Body of pancreas (tissue), 4 donors: ENCODE data around the gene AKAP6. TPM values are rescaled to one million over a fixed set of nuclear protein-coding genes. Genes with fewer than 3 reads are reported as not detected.

ENCODE experiments used
- ATAC-seq: fragments of 150-250 bp; one replicate; pipeline ENCODE4 v1.9.1; 2016
- DNase-seq, 4 donors: peaks; one replicate each; pipeline ENCODE4 v3.0.0-alpha.2; 2019
- H3K27ac ChIP-seq, 4 donors: fragments of 200-600 bp; sonication (generic); 1 replicate in 3 of 4; 2 replicates in 1 of 4; pipeline versions ENCODE4 v1.5.1 to v1.6.1; 2016 to 2019; ENCODE audit warnings: mild to moderate bottlenecking in 1 of 4, mixed read lengths in 1 of 4, moderate library complexity in 1 of 4
- H3K27me3 ChIP-seq, 2 donors: fragments of 200-600 bp; sonication (generic); one replicate each; pipeline ENCODE4 v1.6.0; 2016; ENCODE audit warnings: mild to moderate bottlenecking in 1 of 2
- H3K36me3 ChIP-seq, 2 donors: fragments of 200-600 bp; sonication (generic); replicated peaks in 1 of 2; 2 replicates each; pipeline ENCODE4 v1.5.1; 2016; ENCODE audit warnings: low read depth in 2 of 2; ENCODE audit not compliant: insufficient read depth in 1 of 2
- H3K4me1 ChIP-seq: fragments of 200-600 bp; sonication (generic); one replicate; pipeline ENCODE4 v1.6.0; 2016
- H3K4me3 ChIP-seq, 2 donors: fragments of 200-600 bp; sonication (generic); 1 replicate in 1 of 2; 2 replicates in 1 of 2; pipeline ENCODE4 v1.5.1; 2016 to 2019
- H3K9me3 ChIP-seq, 3 donors: fragments of 200-600 bp; sonication (generic); 1 replicate in 2 of 3; 2 replicates in 1 of 3; pipeline ENCODE4 v1.5.1; 2016
- CTCF ChIP-seq, 7 experiments: fragments of 450-650 bp in 4 of 7; fragments of 200-600 bp in 3 of 7; sonication (generic) in 3 of 7; IDR thresholded peaks; one replicate each; pipeline ENCODE4 v1.5.1; 2016 to 2019; ENCODE audit warnings: antibody characterized with exemption in 7 of 7
- POLR2A ChIP-seq, 3 donors: fragments of 450-650 bp; IDR thresholded peaks; one replicate each; pipeline ENCODE4 v1.6.1; 2016; ENCODE audit warnings: antibody characterized with exemption in 3 of 3, mild to moderate bottlenecking in 2 of 3
- WGBS, 2 donors: methylation state at CpG; one replicate each; pipeline ENCODE4 v1.1.5; 2017; 5-methylcytosine and 5-hydroxymethylcytosine counted together
- intact Hi-C: fragments of 100-400 bp; cut with DNase I; formaldehyde crosslinking; loops from one replicate; pipeline ENCODE4 v1.15.1; 2023
- total RNA-seq, 2 donors: library from RNA; depleted of rRNA; stranded (reverse); fragments of >200 nt; gene quantifications; one replicate each; pipeline ENCODE4 v1.1.0, GENCODE V29; 2016

Gene AKAP6
- total RNA-seq, 2 donors from 2014 or later = 2.0 to 2.9 TPM

- no peak for ATAC-seq
- H3K9me3 ChIP-seq = no peaks in the 10 kb centered on the region
- no peak overlapping the region for H3K4me3 ChIP-seq
- no peaks in the 10 kb centered on the region for H3K27me3 ChIP-seq
- H3K27ac ChIP-seq = no peak overlapping the region
- no peaks in the 10 kb centered on the region for H3K36me3 ChIP-seq
- intact Hi-C loops = no loop called here
- H3K4me1 ChIP-seq = no peaks in the 10 kb centered on the region
- DNase-seq = no peak
- TF ChIP-seq POLR2A (IDR thresholded peaks at IDR 0.05) = no peak
- no peak for TF ChIP-seq CTCF (IDR thresholded peaks at IDR 0.05)
Measured at GRCh38 chr14:32512813-32513212, 183.7 kb downstream of the AKAP6 start.

GRCh38 chr14:32513571-32514009 is 184.5 kb downstream of the AKAP6 start:
- ATAC-seq = no peak
- Histone ChIP-seq H3K27me3 (no peaks in the 10 kb centered on the region), H3K36me3 (no peaks in the 10 kb centered on the region), H3K4me3 (no peak overlapping the region), H3K4me1 (no peaks in the 10 kb centered on the region), H3K9me3 (no peaks in the 10 kb centered on the region), H3K27ac (no peak overlapping the region)
- DNase-seq = no peak
- 20 to 30% methylated on average over 1 of the region's 1 CpG for WGBS, 2 donors
- intact Hi-C loops = no loop called here
- TF ChIP-seq CTCF (IDR thresholded peaks at IDR 0.05) = peak in 5 of 7 experiments; percentile 1 to 37 (median 32)
- no peak for TF ChIP-seq POLR2A (IDR thresholded peaks at IDR 0.05)

GRCh38 chr14:32514236-32514635 is 185.1 kb downstream of the AKAP6 start:
- intact Hi-C loops = no loop called here
- no peak for ATAC-seq
- TF ChIP-seq POLR2A (IDR thresholded peaks at IDR 0.05) (no peak), CTCF (IDR thresholded peaks at IDR 0.05) (no peak)
- 50 to 63% methylated on average over 1 of the region's 1 CpG for WGBS, 2 donors
- H3K27ac ChIP-seq = no peak overlapping the region
- H3K4me3 ChIP-seq = no peak overlapping the region
- DNase-seq = no peak
- H3K36me3 ChIP-seq = no peaks in the 10 kb centered on the region
- H3K9me3 ChIP-seq = no peaks in the 10 kb centered on the region
- H3K4me1 ChIP-seq = no peaks in the 10 kb centered on the region
- H3K27me3 ChIP-seq = no peaks in the 10 kb centered on the region

DNA sequence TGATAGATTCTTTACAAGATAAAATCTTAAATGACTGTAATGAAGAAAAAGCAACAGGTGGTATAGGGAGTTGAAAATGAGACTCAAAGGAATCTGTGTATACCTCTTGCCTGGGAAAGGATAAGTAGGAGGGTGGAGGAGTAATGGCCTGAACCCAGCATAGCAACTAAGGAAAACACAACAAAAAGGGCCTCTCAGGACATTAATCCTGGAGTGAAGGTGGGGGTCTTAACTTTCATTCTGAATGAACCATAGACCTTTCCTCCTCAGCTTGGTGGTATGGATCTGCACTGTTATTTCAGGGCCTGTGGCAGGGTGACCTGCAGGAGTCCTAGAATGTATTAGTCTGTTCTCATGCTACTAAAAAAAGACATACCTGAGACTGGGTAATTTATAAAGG is 185.6 kb downstream of the AKAP6 start:
- intact Hi-C loops = no loop called here
- no peak for TF ChIP-seq CTCF (IDR thresholded peaks at IDR 0.05)
- no peak for TF ChIP-seq POLR2A (IDR thresholded peaks at IDR 0.05)
- Histone ChIP-seq H3K27me3 (no peaks in the 10 kb centered on the region), H3K36me3 (no peaks in the 10 kb centered on the region), H3K27ac (no peak overlapping the region), H3K9me3 (no peaks in the 10 kb centered on the region), H3K4me3 (no peak overlapping the region), H3K4me1 (no peaks in the 10 kb centered on the region)
- no peak for DNase-seq
- no peak for ATAC-seq

- intact Hi-C loops = no loop called here
- DNase-seq (no peak), ATAC-seq (no peak)
- H3K36me3 ChIP-seq = no peaks in the 10 kb centered on the region
- no peak overlapping the region for H3K27ac ChIP-seq
- TF ChIP-seq POLR2A (IDR thresholded peaks at IDR 0.05) (no peak), CTCF (IDR thresholded peaks at IDR 0.05) (no peak)
- no peaks in the 10 kb centered on the region for H3K9me3 ChIP-seq
- H3K4me3 ChIP-seq = no peak overlapping the region
- H3K4me1 ChIP-seq = no peaks in the 10 kb centered on the region
- WGBS, 2 donors = 29 to 40% methylated on average over 3 of the region's 3 CpGs
- no peaks in the 10 kb centered on the region for H3K27me3 ChIP-seq
Measured at GRCh38 chr14:32524609-32525375, 195.7 kb downstream of the AKAP6 start.
